ENCODE data around the gene GPR141.

- TF ChIP-seq EZH2phosphoT487 (IDR thresholded peaks at IDR 0.05; ENCODE audit: borderline replicate concordance) (no peak), CTCF (conservative IDR thresholded peaks at IDR 0.05; ENCODE audit: low read length) (no peak)
Measured at GRCh38 chr7:37665352-37666022, 18.1 kb upstream of the GPR141 start.
